DMS 273 (cell line): Measurements from ENCODE around the gene RPAP2.
"Not testable (repeated sequence)": the region's sequence is repeated elsewhere in the genome, so short reads cannot be mapped to it uniquely, and the experiment has no call there.

Source experiments
- DNase-seq: peaks from one replicate; lab custom pipeline; 2025; ENCODE audit not compliant: unreplicated experiment; lab: John Stamatoyannopoulos, UW

Gene RPAP2

GRCh38 chr1:92323473-92324453 is 24.9 kb downstream of the RPAP2 start:
- DNase-seq: no peak

GRCh38 chr1:92324784-92325183 is 25.9 kb downstream of the RPAP2 start:
- no peak for DNase-seq

- DNase-seq: no peak
Measured at GRCh38 chr1:92326681-92327080, 27.8 kb downstream of the RPAP2 start.

- DNase-seq: no peak
Measured at GRCh38 chr1:92327794-92328193, 28.9 kb downstream of the RPAP2 start.

GRCh38 chr1:92329347-92330129 is 30.7 kb downstream of the RPAP2 start:
- no peak for DNase-seq

GRCh38 chr1:92333668-92334067 is 34.8 kb downstream of the RPAP2 start:
- no peak for DNase-seq

GRCh38 chr1:92340154-92340553 is 41.3 kb downstream of the RPAP2 start:
- no peak for DNase-seq

GRCh38 chr1:92342401-92342800 is 43.5 kb downstream of the RPAP2 start:
- DNase-seq: no peak

- no peak for DNase-seq
Measured at GRCh38 chr1:92343061-92343460, 44.2 kb downstream of the RPAP2 start.

- no peak for DNase-seq
Measured at GRCh38 chr1:92346866-92347640, 48.2 kb downstream of the RPAP2 start.

GRCh38 chr1:92352856-92353255 is 54.0 kb downstream of the RPAP2 start:
- no peak for DNase-seq

- no peak for DNase-seq
Measured at GRCh38 chr1:92354259-92354658, 55.4 kb downstream of the RPAP2 start.

- DNase-seq: no peak
Measured at GRCh38 chr1:92356956-92357355, 58.1 kb downstream of the RPAP2 start.

- not testable (repeated sequence) for DNase-seq
Measured at GRCh38 chr1:92359382-92359781, 60.5 kb downstream of the RPAP2 start.

GRCh38 chr1:92359986-92360385 is 61.1 kb downstream of the RPAP2 start:
- DNase-seq: no peak

GRCh38 chr1:92362970-92363369 is 64.1 kb downstream of the RPAP2 start:
- DNase-seq: no peak

GRCh38 chr1:92363401-92363800 is 64.5 kb downstream of the RPAP2 start:
- DNase-seq: no peak

GRCh38 chr1:92365378-92366039 is 66.7 kb downstream of the RPAP2 start:
- no peak for DNase-seq

GRCh38 chr1:92366040-92366395 is 67.2 kb downstream of the RPAP2 start:
- DNase-seq: no peak

GRCh38 chr1:92367496-92367895 is 68.6 kb downstream of the RPAP2 start:
- no peak for DNase-seq

GRCh38 chr1:92372164-92372563 is 73.3 kb downstream of the RPAP2 start:
- no peak for DNase-seq
